Endothelial cell of umbilical vein (primary cell): ENCODE data around the gene GSPT1.

ENCODE experiments used
- GATA2 ChIP-seq: IDR thresholded peaks from 2 replicates; pipeline ENCODE4 v1.7.0; 2011; ENCODE audit warnings: low read depth, mild to moderate bottlenecking, moderate library complexity, mixed read lengths, low read length; ENCODE audit not compliant: insufficient read length, insufficient read depth
- JUN ChIP-seq: IDR thresholded peaks from 2 replicates; pipeline ENCODE4 v1.6.1; 2011; ENCODE audit warnings: borderline replicate concordance, low read depth; ENCODE audit not compliant: insufficient read length, insufficient read depth
- MYC ChIP-seq: IDR thresholded peaks from one replicate; pipeline ENCODE4 v1.6.1; 2011; ENCODE audit warnings: mild to moderate bottlenecking, low read depth, low read length
- POLR2A ChIP-seq: IDR thresholded peaks from 2 replicates; pipeline ENCODE4 v1.6.1; 2012; ENCODE audit warnings: low read depth, mild to moderate bottlenecking, control low read depth, low read length
- POLR2AphosphoS5 ChIP-seq: IDR thresholded peaks from 2 replicates; pipeline ENCODE4 v1.6.1; 2012; ENCODE audit warnings: low read depth, mild to moderate bottlenecking, control low read depth, low read length, moderate library complexity; ENCODE audit not compliant: insufficient read depth
- TF ChIP-seq, protein P1 (sequence below), 2 donors: IDR thresholded peaks; 1 replicate in 1 of 2; 2 replicates in 1 of 2; pipeline ENCODE4 v1.5.1; 2011; ENCODE audit warnings: low read length in 2 of 2, mild to moderate bottlenecking in 2 of 2, moderate library complexity in 2 of 2, control low read depth in 1 of 2, inconsistent platforms in 1 of 2, low read depth in 1 of 2; ENCODE audit not compliant: insufficient read depth in 1 of 2; ENCODE audit errors: extremely low read depth in 1 of 2
- TF ChIP-seq, protein P2 (sequence below): IDR thresholded peaks from 2 replicates; pipeline ENCODE4 v1.6.1; 2011; ENCODE audit not compliant: insufficient read depth, insufficient read length

DNA sequence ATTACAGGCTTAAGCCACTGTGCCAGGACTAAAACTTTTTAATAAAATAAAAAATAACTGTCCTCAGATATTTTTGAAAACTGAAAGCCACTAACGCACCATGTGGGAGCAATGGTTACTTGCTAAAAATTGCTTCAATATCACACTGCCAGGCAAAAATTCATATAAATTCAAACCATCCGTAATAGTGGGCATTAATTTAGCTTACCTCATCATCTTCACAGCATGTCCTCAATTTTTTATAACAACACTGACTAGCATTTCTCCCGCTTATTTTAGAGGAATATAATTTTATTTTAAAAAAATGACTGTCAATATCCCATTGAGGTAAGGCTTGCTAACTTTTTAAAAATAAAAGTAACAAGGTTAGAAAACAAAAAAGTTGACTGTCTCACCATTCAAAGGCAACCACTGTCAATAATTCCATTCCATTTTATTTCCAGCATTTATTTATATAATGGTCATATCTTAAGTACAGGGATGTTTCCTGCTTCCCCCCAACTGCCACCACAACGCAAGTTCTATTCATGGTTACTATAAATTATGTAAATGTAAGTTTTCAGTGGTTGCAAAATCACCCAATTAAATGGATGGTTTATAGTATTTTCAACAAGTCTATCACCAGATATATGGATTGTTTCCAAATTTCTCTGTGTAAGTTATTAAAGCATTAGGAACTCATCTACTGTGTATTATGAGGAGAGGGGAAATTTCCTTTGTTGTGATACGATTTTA, 25.4 kb downstream of the GSPT1 start:
- TF ChIP-seq MYC: no peak
- no peak for TF ChIP-seq GATA2
- TF ChIP-seq, protein P1, sequence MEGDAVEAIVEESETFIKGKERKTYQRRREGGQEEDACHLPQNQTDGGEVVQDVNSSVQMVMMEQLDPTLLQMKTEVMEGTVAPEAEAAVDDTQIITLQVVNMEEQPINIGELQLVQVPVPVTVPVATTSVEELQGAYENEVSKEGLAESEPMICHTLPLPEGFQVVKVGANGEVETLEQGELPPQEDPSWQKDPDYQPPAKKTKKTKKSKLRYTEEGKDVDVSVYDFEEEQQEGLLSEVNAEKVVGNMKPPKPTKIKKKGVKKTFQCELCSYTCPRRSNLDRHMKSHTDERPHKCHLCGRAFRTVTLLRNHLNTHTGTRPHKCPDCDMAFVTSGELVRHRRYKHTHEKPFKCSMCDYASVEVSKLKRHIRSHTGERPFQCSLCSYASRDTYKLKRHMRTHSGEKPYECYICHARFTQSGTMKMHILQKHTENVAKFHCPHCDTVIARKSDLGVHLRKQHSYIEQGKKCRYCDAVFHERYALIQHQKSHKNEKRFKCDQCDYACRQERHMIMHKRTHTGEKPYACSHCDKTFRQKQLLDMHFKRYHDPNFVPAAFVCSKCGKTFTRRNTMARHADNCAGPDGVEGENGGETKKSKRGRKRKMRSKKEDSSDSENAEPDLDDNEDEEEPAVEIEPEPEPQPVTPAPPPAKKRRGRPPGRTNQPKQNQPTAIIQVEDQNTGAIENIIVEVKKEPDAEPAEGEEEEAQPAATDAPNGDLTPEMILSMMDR (IDR thresholded peaks at IDR 0.05; ENCODE audit: extremely low read depth in 1 of 2, insufficient read depth in 1 of 2, low read depth in 1 of 2, low read length in 2 of 2): no peak
- no peak for TF ChIP-seq POLR2AphosphoS5
- TF ChIP-seq JUN: no peak
- TF ChIP-seq, protein P2, sequence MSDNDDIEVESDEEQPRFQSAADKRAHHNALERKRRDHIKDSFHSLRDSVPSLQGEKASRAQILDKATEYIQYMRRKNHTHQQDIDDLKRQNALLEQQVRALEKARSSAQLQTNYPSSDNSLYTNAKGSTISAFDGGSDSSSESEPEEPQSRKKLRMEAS: no peak
- TF ChIP-seq POLR2A: no peak
